Fibroblast of lung (primary cell): ENCODE data around the gene PBX4. TPM values are rescaled to one million over a fixed set of nuclear protein-coding genes. Genes with fewer than 3 reads are reported as not detected.

Experiments
- DNase-seq, 2 donors: peaks; one replicate each; pipeline versions ENCODE4 v3.0.0 to v3.0.0-alpha.2; 2010; ENCODE audit warnings: low read depth in 2 of 2
- H2AFZ ChIP-seq: 2 replicates; pipeline ENCODE4 v1.5.1; 2012; ENCODE audit warnings: low read length, control low read depth, inconsistent platforms
- H3K27ac ChIP-seq: 2 replicates; pipeline ENCODE4 v1.5.1; 2011; ENCODE audit warnings: low read length, control low read depth; ENCODE audit not compliant: insufficient read depth
- H3K27me3 ChIP-seq: 2 replicates; pipeline ENCODE4 v1.5.1; 2011; ENCODE audit warnings: mild to moderate bottlenecking, low read length; ENCODE audit not compliant: control insufficient read depth, insufficient read depth
- H3K36me3 ChIP-seq: 2 replicates; pipeline ENCODE4 v1.5.1; 2011; ENCODE audit warnings: low read length; ENCODE audit not compliant: control insufficient read depth, insufficient read depth
- H3K4me1 ChIP-seq: 2 replicates; pipeline ENCODE4 v1.5.1; 2011; ENCODE audit warnings: low read length; ENCODE audit not compliant: control insufficient read depth, insufficient read depth; ENCODE audit errors: extremely low read depth
- H3K4me2 ChIP-seq: 2 replicates; pipeline ENCODE4 v1.5.1; 2011; ENCODE audit warnings: low read length, control low read depth; ENCODE audit not compliant: insufficient read depth; ENCODE audit errors: extremely low read depth
- H3K4me3 ChIP-seq, 4 experiments: fragments of 200-600 bp in 1 of 4; sonication (generic) in 1 of 4; replicated peaks in 1 of 4; 2 replicates each; pipeline ENCODE4 v1.5.1; 2011 to 2016; ENCODE audit warnings: low read length in 4 of 4, low read depth in 3 of 4, mild to moderate bottlenecking in 3 of 4, control low read depth in 2 of 4, inconsistent platforms in 1 of 4, mixed read lengths in 1 of 4; ENCODE audit not compliant: insufficient read depth in 1 of 4; ENCODE audit errors: control extremely low read depth in 1 of 4
- H3K79me2 ChIP-seq: 2 replicates; pipeline ENCODE4 v1.5.1; 2012; ENCODE audit warnings: mild to moderate bottlenecking, low read length, inconsistent platforms; ENCODE audit not compliant: control insufficient read depth, insufficient read depth
- H3K9ac ChIP-seq: 2 replicates; pipeline ENCODE4 v1.5.1; 2011; ENCODE audit warnings: mild to moderate bottlenecking, low read length, control low read depth; ENCODE audit not compliant: insufficient read depth
- H3K9me3 ChIP-seq: 2 replicates; pipeline ENCODE4 v1.5.1; 2012; ENCODE audit warnings: low read depth, low read length; ENCODE audit not compliant: control insufficient read depth, insufficient read depth
- H4K20me1 ChIP-seq: 2 replicates; pipeline ENCODE4 v1.5.1; 2011; ENCODE audit warnings: low read length; ENCODE audit not compliant: control insufficient read depth, insufficient read depth; ENCODE audit errors: extremely low read depth
- EZH2 ChIP-seq: IDR thresholded peaks from 2 replicates; pipeline ENCODE4 v1.5.1; 2012; ENCODE audit warnings: low read length, control low read depth, mild to moderate bottlenecking; ENCODE audit errors: missing control alignments
- polyA plus RNA-seq, 2 donors: library from polyadenylated mRNA; depleted of rRNA in 1 of 2; stranded (reverse) in 1 of 2; unstranded in 1 of 2; fragments of >200 nt; gene quantifications; 2 replicates each; pipeline ENCODE4 v1.2.1, GENCODE V29; 2011 to 2012; ENCODE audit warnings: missing spikeins in 1 of 2
- total RNA-seq: library from RNA; depleted of rRNA; stranded (reverse); fragments of >200 nt; gene quantifications from 2 replicates; pipeline ENCODE4 v1.2.1, GENCODE V29; 2014
- TF ChIP-seq, protein P1 (sequence below), 2 donors: IDR thresholded peaks in 1 of 2; conservative IDR thresholded peaks in 1 of 2; 1 replicate in 1 of 2; 2 replicates in 1 of 2; pipeline ENCODE4 v1.5.1; 2011 to 2012; ENCODE audit warnings: low read length in 2 of 2, control low read depth in 1 of 2, inconsistent platforms in 1 of 2, low read depth in 1 of 2, mild to moderate bottlenecking in 1 of 2

Gene PBX4
- total and polyA plus RNA-seq, 2 donors (not counting 1 experiment from before 2014, with no cell fraction given) = 0.39 to 1.7 TPM

DNA sequence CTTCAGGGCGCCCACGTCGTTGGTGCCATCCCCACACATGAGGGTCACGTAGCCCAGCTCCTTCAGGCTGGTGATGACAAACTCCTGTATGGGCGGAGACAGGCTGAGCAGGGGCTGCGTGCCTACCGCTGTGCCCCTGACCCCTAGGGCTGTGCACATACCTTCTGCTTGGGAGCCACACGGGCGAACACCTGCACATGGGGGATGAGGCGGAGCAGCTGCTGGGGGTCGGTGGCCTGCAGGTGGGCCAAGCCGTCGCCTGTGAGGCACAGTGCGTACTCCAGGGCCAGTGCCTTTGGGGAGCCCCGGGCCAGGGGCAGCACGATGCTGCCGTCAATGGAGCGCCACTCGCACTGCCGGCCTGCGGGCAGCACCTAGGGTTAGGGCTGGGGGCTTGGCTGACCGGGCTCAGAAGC, 31.1 kb upstream of the PBX4 start:
- no peak overlapping the region for H3K4me2 ChIP-seq
- H3K79me2 ChIP-seq = no peaks in the 10 kb centered on the region
- no peak for DNase-seq
- H3K27ac ChIP-seq = no peak overlapping the region
- H3K27me3 ChIP-seq = no peaks in the 10 kb centered on the region
- H3K9ac ChIP-seq = no peak overlapping the region
- no peak overlapping the region for H3K4me3 ChIP-seq
- no peaks in the 10 kb centered on the region for H4K20me1 ChIP-seq
- TF ChIP-seq, protein P1, sequence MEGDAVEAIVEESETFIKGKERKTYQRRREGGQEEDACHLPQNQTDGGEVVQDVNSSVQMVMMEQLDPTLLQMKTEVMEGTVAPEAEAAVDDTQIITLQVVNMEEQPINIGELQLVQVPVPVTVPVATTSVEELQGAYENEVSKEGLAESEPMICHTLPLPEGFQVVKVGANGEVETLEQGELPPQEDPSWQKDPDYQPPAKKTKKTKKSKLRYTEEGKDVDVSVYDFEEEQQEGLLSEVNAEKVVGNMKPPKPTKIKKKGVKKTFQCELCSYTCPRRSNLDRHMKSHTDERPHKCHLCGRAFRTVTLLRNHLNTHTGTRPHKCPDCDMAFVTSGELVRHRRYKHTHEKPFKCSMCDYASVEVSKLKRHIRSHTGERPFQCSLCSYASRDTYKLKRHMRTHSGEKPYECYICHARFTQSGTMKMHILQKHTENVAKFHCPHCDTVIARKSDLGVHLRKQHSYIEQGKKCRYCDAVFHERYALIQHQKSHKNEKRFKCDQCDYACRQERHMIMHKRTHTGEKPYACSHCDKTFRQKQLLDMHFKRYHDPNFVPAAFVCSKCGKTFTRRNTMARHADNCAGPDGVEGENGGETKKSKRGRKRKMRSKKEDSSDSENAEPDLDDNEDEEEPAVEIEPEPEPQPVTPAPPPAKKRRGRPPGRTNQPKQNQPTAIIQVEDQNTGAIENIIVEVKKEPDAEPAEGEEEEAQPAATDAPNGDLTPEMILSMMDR (conservative IDR thresholded peaks at IDR 0.05 in 1 of 2, IDR thresholded peaks at IDR 0.05 in 1 of 2; ENCODE audit: low read depth in 1 of 2, low read length in 2 of 2) = no peak
- TF ChIP-seq EZH2 = no peak
- H2AFZ ChIP-seq = no peak overlapping the region
- H3K9me3 ChIP-seq = no peaks in the 10 kb centered on the region
- no peaks in the 10 kb centered on the region for H3K4me1 ChIP-seq
- H3K36me3 ChIP-seq = peaks cover 51% of the 10 kb centered on the region

DNA sequence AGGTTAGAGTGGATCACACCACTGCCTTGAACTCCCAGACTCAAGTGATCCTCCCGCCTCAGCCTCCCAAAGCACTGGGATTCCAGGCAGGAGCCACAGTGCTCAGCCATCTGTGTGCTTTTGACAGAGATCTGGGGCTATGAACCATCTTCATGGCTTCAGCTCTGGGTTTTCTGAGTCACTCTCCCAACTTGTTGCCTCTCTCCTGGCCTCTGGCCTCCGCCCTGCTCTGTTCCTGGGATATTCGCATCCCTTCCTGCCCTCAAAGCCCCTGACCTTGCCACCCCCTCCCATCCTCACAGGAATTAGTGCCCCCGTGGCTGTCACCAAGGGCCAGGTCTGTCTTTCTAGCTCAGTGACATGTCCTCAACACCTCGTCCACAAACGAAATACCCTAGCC, 30.7 kb upstream of the PBX4 start:
- no peak overlapping the region for H2AFZ ChIP-seq
- H3K4me3 ChIP-seq = no peak overlapping the region
- no peak overlapping the region for H3K27ac ChIP-seq
- no peaks in the 10 kb centered on the region for H3K4me1 ChIP-seq
- H3K27me3 ChIP-seq = no peaks in the 10 kb centered on the region
- no peak overlapping the region for H3K4me2 ChIP-seq
- H3K9ac ChIP-seq = no peak overlapping the region
- no peaks in the 10 kb centered on the region for H3K79me2 ChIP-seq
- H3K9me3 ChIP-seq = no peaks in the 10 kb centered on the region
- TF ChIP-seq, protein P1 (conservative IDR thresholded peaks at IDR 0.05 in 1 of 2, IDR thresholded peaks at IDR 0.05 in 1 of 2; ENCODE audit: low read depth in 1 of 2, low read length in 2 of 2) = no peak
- DNase-seq = no peak
- peaks cover 47% of the 10 kb centered on the region for H3K36me3 ChIP-seq
- no peaks in the 10 kb centered on the region for H4K20me1 ChIP-seq

DNA sequence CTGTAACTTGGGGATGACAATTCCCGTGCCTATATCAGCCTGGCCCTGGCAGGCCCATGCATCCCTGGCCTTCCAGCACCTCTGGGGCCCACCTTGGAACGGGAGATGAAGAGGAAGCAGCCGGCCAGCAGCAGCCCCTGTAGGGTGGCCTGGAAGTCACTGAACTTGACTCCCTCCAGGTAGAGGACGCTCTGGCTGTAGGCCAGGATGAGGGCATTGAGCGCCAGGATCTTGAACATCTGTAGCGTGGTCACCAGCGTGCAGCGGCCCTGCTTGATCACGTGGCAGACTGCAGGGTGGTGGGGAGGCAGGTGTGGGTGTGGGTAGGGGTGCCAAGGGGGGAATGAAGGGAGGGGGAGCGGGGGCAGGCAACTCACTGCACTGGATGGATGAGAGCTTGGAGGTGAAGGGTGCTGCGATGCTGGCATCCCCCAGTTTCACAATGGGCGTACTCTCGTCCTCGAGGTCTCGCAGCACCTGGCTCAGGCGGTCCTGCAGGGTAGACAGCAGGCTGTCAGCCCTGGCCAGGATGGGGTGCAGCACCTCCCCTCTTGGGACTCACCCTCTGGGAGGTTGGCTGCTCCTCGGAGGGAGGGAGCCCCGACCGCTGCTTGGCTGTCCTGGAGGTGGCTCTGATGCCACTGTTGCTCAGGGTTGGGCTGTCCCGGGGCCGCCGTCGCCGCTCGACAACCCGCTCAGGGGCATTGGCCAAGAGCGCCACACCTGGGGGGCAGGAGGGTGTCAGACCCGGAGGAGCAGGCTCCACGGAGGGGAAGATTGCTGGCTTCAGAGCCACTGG, 28.7 kb upstream of the PBX4 start:
- Histone ChIP-seq H4K20me1 (no peaks in the 10 kb centered on the region), H3K9ac (no peak overlapping the region), H3K79me2 (no peaks in the 10 kb centered on the region), H3K9me3 (no peaks in the 10 kb centered on the region), H2AFZ (no peak overlapping the region), H3K4me1 (peaks cover 2% of the 10 kb centered on the region), H3K36me3 (peaks cover 34% of the 10 kb centered on the region), H3K4me3 (no peak overlapping the region), H3K27ac (no peak overlapping the region), H3K27me3 (no peaks in the 10 kb centered on the region), H3K4me2 (no peak overlapping the region)
- TF ChIP-seq, protein P1 (conservative IDR thresholded peaks at IDR 0.05 in 1 of 2, IDR thresholded peaks at IDR 0.05 in 1 of 2; ENCODE audit: low read depth in 1 of 2, low read length in 2 of 2) = no peak
- TF ChIP-seq EZH2 = no peak
- DNase-seq = no peak
